Transverse colon (tissue), 3 donors: ENCODE results near the gene DMRTA2.

ENCODE experiments used
- EP300 ChIP-seq: sonication (generic); formaldehyde crosslinking; IDR thresholded peaks from one replicate; pipeline ENCODE4 v1.6.1; 2017; ENCODE audit warnings: antibody characterized with exemption, low read depth
- TF ChIP-seq, protein P1 (sequence below), 5 experiments: fragments of 200-600 bp in 3 of 5; fragments of 450-650 bp in 2 of 5; sonication (generic) in 3 of 5; IDR thresholded peaks; 1 replicate in 2 of 5; 2 replicates in 3 of 5; pipeline ENCODE4 v1.5.1; 2016 to 2017; ENCODE audit warnings: antibody characterized with exemption in 5 of 5, inconsistent platforms in 3 of 5, mild to moderate bottlenecking in 2 of 5, moderate library complexity in 1 of 5

DNA sequence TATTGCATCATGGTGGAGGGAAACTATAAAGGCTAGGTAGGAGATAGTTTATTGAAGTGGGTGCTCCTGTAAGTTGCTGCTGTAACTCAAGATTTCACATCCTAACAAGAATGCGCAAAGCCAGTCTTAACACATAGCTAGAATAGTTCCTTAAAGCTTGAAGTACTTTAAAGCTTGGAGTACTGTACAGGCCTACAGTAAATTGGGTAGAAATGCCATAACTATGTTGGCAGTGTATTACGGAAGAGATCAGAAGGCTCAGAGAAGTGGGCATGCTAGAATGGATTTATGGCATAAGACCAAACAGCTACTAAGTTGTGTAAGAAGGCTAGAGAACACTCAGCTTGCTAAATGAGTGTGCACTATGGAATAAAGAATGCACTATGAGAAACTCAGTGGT is 44.5 kb downstream of the DMRTA2 start:
- TF ChIP-seq, protein P1, sequence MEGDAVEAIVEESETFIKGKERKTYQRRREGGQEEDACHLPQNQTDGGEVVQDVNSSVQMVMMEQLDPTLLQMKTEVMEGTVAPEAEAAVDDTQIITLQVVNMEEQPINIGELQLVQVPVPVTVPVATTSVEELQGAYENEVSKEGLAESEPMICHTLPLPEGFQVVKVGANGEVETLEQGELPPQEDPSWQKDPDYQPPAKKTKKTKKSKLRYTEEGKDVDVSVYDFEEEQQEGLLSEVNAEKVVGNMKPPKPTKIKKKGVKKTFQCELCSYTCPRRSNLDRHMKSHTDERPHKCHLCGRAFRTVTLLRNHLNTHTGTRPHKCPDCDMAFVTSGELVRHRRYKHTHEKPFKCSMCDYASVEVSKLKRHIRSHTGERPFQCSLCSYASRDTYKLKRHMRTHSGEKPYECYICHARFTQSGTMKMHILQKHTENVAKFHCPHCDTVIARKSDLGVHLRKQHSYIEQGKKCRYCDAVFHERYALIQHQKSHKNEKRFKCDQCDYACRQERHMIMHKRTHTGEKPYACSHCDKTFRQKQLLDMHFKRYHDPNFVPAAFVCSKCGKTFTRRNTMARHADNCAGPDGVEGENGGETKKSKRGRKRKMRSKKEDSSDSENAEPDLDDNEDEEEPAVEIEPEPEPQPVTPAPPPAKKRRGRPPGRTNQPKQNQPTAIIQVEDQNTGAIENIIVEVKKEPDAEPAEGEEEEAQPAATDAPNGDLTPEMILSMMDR (IDR thresholded peaks at IDR 0.05) = no peak
- TF ChIP-seq EP300 = no peak
